Activated naive CD8-positive, alpha-beta T cell treated with anti-CD3 and anti-CD28 coated beads, Interleukin-2, amount 50 U/mL, for 24 hours (primary cell): ENCODE measurements around the gene UBXN11.

Experiments used
- ATAC-seq: fragments of 150-1000 bp; cut with Tn5 transposase; one replicate; pipeline ENCODE4 v1.10.0; 2021
- DNase-seq: peaks from one replicate; pipeline ENCODE4 v3.0.0; 2021
- H3K27ac Mint-ChIP-seq: one replicate; pipeline ENCODE4 v1.8.0; 2021; ENCODE audit warnings: mild to moderate bottlenecking, mixed read lengths
- H3K27me3 Mint-ChIP-seq: one replicate; pipeline ENCODE4 v1.8.0; 2021; ENCODE audit warnings: mixed read lengths
- H3K36me3 Mint-ChIP-seq: one replicate; pipeline ENCODE4 v1.8.0; 2021; ENCODE audit warnings: low read depth, mixed read lengths
- H3K4me1 Mint-ChIP-seq: one replicate; pipeline ENCODE4 v1.8.0; 2021; ENCODE audit warnings: mixed read lengths
- H3K4me3 Mint-ChIP-seq: one replicate; pipeline ENCODE4 v1.8.0; 2021; ENCODE audit warnings: mild to moderate bottlenecking, moderate library complexity, mixed read lengths
- H3K9me3 Mint-ChIP-seq: one replicate; pipeline ENCODE4 v1.8.0; 2021; ENCODE audit warnings: mixed read lengths

Gene UBXN11

DNA sequence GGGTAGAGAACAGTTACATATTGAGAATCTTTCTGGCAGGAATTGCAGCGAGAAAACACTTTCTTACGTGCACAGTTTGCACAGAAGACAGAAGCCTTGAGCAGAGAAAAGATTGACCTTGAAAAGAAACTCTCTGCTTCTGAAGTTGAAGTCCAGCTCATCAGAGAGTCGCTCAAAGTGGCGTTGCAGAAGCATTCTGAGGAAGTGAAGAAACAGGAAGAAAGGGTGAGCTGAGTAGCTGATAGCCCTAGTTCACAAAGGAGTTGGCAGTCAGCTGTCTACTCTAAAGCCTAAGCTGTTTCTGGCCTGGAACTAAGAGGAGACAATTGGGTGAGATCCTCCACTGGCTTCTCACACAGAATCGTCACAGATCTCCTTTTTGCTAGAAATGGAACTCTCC is 46.9 kb downstream of the UBXN11 start:
- no peaks in the 10 kb centered on the region for H3K9me3 Mint-ChIP-seq
- no peak overlapping the region for H3K27ac Mint-ChIP-seq
- H3K4me3 Mint-ChIP-seq, result no peak overlapping the region
- H3K4me1 Mint-ChIP-seq, result peaks cover 4% of the 10 kb centered on the region
- peaks cover 66% of the 10 kb centered on the region for H3K36me3 Mint-ChIP-seq
- no peak for DNase-seq
- no peaks in the 10 kb centered on the region for H3K27me3 Mint-ChIP-seq
- ATAC-seq, result no peak

DNA sequence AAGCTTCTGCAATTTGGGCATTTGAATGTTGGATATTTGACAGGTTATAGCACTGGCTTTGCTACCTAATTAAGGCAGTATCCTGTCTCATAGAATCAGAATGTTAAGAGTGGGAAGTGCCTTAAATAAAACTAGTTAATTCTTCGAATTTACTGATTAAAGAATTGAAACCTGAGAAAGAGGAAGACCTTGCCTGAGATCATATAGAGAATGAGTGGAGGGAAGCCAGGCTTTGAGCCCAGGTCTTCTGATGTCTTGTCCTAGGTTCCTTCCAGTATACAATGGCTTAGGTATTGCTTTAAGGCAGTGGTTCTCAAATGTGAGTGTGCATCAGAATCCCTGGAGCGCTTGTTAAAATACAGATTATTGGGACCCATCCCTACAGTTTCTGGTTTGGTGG is 47.4 kb downstream of the UBXN11 start:
- no peak overlapping the region for H3K4me3 Mint-ChIP-seq
- ATAC-seq (no peak), DNase-seq (no peak)
- H3K9me3 Mint-ChIP-seq, result no peaks in the 10 kb centered on the region
- H3K36me3 Mint-ChIP-seq, result peaks cover 64% of the 10 kb centered on the region
- no peak overlapping the region for H3K27ac Mint-ChIP-seq
- peaks cover 2% of the 10 kb centered on the region for H3K4me1 Mint-ChIP-seq
- no peaks in the 10 kb centered on the region for H3K27me3 Mint-ChIP-seq

DNA sequence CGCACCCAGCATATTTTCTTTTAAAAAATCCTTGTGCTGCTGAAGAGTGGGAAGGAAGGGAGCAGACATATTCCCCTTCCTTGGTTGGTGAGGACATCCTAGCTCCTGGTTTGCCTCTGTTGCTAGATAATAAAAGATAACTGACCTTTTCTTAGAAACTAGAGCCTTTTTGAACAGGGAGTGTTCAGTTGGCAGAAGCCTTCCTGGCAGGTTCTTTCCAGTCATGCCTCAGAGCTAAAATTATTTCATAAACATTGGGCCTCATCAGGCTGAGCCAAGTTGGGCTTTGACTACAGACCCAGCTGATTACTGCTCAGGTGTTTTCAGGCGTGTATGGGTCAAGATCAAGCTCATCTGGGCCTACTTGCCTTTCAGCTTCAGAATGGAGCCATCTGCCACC is 49.2 kb downstream of the UBXN11 start:
- Mint-ChIP-seq H3K27ac (no peak overlapping the region), H3K4me1 (peaks cover 2% of the 10 kb centered on the region), H3K9me3 (no peaks in the 10 kb centered on the region), H3K4me3 (no peak overlapping the region), H3K27me3 (no peaks in the 10 kb centered on the region), H3K36me3 (peaks cover 56% of the 10 kb centered on the region)
- no peak for ATAC-seq
- no peak for DNase-seq

DNA sequence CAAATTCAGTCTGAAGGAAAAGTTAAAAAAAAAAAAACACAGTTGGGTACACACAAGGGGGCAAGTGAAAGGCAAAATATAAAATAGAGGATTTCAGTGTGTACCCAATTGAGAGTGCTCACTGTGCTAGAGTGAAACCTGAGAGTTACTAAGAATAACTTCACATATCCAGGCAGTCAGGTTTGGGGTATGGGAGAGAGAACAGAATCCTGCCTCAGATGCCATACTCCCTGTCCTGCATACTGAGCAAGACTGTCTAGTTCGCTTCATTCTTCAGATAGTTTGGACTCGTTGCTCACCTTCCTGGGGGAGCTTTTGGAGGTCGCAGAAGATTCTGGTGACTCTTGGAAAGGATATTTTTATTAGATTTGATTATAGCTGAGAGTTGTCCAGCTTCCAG is 52.0 kb downstream of the UBXN11 start:
- Mint-ChIP-seq H3K4me3 (no peak overlapping the region), H3K27ac (no peak overlapping the region), H3K4me1 (peaks cover 2% of the 10 kb centered on the region), H3K27me3 (no peaks in the 10 kb centered on the region), H3K9me3 (no peaks in the 10 kb centered on the region), H3K36me3 (peaks cover 54% of the 10 kb centered on the region)
- ATAC-seq (no peak), DNase-seq (no peak)

DNA sequence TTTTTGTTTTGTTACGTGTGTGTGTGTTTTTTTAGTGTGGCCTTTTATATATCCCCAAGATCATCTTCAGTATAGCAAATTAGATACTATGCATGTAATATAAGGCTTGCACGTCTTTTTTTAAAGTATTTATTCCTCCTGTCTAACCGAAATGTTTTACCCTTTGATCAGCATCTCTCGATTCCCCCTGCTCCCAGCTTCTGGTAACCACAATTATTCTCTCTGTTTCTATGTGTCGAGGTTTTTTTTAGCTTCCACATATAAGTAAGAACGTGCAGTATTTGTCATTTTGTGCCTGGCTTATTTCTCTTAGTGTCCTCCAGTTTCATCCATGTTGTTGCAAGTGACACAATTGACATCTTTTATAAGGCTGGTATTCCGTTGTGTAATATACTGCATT is 53.7 kb downstream of the UBXN11 start:
- Mint-ChIP-seq H3K36me3 (peaks cover 43% of the 10 kb centered on the region), H3K4me1 (peaks cover 2% of the 10 kb centered on the region), H3K9me3 (no peaks in the 10 kb centered on the region), H3K4me3 (no peak overlapping the region), H3K27me3 (no peaks in the 10 kb centered on the region), H3K27ac (no peak overlapping the region)
- DNase-seq (no peak), ATAC-seq (no peak)

DNA sequence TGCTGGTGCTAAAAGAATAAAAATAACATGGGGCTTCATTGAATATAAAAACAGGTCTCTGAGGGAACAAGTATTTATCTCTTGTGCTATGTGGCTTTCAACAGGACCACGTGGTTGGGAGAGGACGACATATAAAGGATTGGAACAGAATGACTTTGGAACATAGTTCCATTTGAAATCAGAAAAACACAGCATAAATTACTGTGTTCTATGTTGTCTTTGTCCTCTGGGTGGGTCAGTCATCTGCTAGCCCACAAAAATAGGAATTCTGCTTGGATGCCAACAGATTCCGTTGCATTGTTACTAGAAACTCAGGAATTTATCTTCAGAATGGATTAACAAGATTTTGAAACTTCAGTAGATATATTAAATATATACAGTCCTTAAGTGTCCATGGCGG is 66.5 kb downstream of the UBXN11 start:
- H3K27me3 Mint-ChIP-seq, result no peaks in the 10 kb centered on the region
- peaks cover 55% of the 10 kb centered on the region for H3K36me3 Mint-ChIP-seq
- H3K4me1 Mint-ChIP-seq, result peaks cover 29% of the 10 kb centered on the region
- no peak overlapping the region for H3K4me3 Mint-ChIP-seq
- H3K27ac Mint-ChIP-seq, result no peak overlapping the region
- no peaks in the 10 kb centered on the region for H3K9me3 Mint-ChIP-seq
- ATAC-seq, result no peak
- no peak for DNase-seq

DNA sequence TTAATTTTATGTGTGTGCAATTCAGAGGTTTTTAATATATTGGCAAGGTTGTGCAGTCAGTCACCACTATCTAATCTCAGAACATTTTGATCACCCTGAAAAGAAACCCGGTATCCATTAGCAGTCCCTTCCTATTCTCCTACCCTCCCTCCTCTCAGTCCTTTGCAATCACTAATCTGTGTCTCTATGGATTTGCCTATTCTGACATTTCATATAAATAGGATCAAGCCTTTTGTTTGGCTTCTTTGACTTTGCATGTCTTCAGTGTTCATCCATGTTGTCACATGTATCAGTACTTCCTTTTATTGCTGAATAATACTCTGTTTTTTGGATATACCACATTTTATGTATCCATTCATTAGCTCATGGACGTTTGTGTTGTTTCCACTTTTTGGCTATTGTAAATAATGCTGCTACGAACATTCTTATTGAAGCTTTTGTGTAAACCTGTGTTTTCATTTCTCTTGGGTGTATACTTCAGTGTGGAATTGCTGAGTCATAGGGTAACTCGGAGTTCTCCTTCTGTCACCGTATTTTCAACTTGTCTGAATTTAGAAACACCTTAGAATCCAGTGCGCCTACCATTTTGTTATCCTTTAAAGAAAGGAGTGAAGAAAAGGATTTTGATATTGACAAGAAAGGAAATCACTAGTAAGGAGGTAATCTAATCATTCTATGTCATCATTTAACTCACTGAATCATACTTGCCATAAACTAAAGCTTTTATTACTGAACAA is 69.0 kb downstream of the UBXN11 start:
- H3K4me1 Mint-ChIP-seq, result peaks cover 36% of the 10 kb centered on the region
- no peak overlapping the region for H3K27ac Mint-ChIP-seq
- no peaks in the 10 kb centered on the region for H3K9me3 Mint-ChIP-seq
- ATAC-seq (no peak), DNase-seq (no peak)
- H3K4me3 Mint-ChIP-seq, result peak overlapping the region; percentile 3
- H3K36me3 Mint-ChIP-seq, result peaks cover 40% of the 10 kb centered on the region
- H3K27me3 Mint-ChIP-seq, result peaks cover 2% of the 10 kb centered on the region

DNA sequence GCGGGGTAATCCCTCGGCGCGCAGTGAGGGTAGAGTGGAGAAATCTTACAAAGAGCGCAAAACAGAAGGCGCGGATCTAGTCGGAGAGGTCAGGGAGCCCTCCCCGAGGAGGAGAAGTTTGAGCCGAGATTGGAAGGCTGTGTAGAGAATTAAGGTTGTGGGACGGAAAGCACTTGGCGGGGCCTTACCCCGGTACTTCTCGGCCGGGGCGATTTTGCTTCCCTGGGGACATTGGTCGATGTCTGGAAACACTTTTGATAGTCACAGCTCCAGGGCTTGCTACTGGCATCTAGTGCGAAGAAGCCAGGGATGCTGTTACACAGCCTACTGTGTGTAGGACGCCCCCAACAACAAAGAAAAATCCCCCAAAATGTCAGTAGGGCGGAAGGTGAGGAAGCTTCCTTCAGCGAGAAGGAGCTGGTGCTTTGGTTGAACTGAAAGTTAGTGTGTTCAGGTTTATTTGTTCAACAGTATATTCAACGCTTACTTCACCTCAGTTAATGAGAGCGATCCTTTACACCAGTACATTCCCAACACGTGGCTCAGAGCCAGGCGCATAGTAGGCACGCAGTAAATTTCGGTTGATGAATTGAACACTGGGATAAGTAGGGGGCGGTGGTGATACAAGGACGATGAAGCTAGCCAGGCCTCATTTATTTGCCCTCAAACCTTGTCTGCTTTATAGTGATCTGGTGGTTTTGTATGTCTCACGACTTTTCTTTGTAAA is 71.6 kb downstream of the UBXN11 start:
- peaks cover 2% of the 10 kb centered on the region for H3K27me3 Mint-ChIP-seq
- H3K4me1 Mint-ChIP-seq, result peaks cover 36% of the 10 kb centered on the region
- DNase-seq (peak; percentile 31), ATAC-seq (no peak)
- H3K9me3 Mint-ChIP-seq, result no peaks in the 10 kb centered on the region
- H3K36me3 Mint-ChIP-seq, result peaks cover 30% of the 10 kb centered on the region
- H3K27ac Mint-ChIP-seq, result peak overlapping the region; percentile 95
- H3K4me3 Mint-ChIP-seq, result peak overlapping the region; percentile 99

DNA sequence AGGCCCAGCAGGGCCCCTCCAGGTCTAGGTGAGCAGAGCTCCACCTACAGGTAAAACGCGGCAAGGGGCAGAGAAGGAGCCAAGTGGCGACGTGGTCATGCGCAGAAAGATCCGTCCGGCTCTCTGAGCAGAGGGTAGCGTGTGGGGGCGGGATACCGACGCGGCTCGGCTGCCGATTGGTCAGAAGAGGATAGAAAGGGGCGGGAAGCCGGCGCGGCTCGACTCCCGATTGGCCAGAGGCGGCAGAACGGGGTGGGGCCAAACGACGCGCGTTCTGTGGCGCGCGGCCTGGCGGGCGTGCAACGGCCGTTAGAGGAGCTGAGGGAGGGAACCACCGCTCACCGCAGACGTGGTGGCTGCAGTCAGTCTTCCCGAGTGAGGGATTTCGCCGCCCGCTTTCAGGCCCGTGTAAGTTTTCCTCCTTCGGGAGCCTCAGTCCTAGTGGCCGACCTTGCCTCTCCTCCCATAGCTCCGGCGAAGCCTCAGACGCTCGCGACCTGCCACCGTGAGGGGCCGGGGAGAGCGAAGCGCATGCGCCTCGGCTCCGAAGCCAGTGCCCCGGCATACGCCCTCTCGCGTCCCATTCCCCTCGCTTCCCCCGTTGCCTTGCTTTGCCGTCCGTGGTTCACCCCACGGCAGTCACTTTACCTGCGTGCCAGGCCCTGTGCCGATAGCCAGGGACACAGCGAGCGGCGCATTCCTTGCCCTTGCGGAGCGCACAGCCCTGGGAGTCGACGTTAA is 72.4 kb downstream of the UBXN11 start, which contains the start of gene CEP85:
TSS of gene CEP85 (plus strand) at position 298 of the 741 bp plus-strand sequence. CDS start 5,584 bp downstream, outside the sequence.
- H3K9me3 Mint-ChIP-seq, result no peaks in the 10 kb centered on the region
- peak; percentile 99 for DNase-seq
- H3K4me3 Mint-ChIP-seq, result peak within 1 kb of the TSS; percentile 99
- H3K4me1 Mint-ChIP-seq, result peaks cover 36% of the 10 kb centered on the region
- peak; percentile 94 for ATAC-seq
- peaks cover 26% of the 10 kb centered on the region for H3K36me3 Mint-ChIP-seq
- peak within 1 kb of the TSS; percentile 95 for H3K27ac Mint-ChIP-seq
- peaks cover 2% of the 10 kb centered on the region for H3K27me3 Mint-ChIP-seq
